GM18520 (cell line): ENCODE data around the gene BCL6.

Source experiments
- ATAC-seq: cut with Tn5 transposase; IDR thresholded peaks from one replicate; pipeline ENCODE4 v1.9.1; 2021; ENCODE audit not compliant: unreplicated experiment

BCL6 gene

DNA sequence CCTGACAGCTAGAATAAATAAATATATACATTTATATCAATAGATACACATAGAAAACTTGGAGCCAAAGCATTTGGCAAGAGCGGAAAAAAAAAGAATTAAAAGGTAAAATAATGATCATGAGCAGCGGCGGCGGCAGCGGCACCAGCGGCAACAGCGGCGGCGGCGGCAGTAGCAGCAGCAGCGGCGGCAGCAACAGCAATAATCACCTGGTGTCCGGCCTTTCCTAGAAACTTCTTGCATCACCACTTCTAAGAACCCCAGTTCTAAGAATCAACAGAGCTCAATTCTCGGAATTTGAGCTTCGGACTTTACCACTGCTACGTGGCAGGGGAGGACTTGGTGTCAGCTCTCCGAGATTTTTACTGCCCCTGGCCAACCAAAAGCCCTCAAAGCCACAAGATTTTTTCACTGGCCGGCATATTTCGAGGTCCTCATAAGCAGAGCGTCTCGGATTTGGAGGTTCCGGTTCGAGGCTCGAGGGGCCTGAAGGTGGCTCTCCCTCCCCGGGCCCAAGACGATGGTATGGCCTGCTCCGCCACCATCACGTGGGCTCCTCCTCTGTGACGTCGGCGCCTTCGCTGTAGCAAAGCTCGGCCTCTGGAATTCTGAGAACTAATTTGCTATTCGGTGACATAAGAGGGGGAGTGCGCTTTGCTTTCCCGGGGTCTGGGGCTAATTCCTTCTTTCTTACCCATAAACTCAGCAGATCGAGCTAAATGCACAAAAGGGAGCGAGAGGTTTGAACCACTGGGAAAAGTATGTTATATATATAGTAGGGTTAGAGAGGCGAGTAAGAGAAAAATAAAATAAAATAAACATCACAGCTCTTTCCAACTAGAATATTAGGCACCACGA lies at the start of gene BCL6:
BCL6 (minus strand) TSS at position 268 of the 858 bp plus-strand sequence. CDS start 11,775 bp downstream, outside the sequence.
- peak; percentile 48 for ATAC-seq

DNA sequence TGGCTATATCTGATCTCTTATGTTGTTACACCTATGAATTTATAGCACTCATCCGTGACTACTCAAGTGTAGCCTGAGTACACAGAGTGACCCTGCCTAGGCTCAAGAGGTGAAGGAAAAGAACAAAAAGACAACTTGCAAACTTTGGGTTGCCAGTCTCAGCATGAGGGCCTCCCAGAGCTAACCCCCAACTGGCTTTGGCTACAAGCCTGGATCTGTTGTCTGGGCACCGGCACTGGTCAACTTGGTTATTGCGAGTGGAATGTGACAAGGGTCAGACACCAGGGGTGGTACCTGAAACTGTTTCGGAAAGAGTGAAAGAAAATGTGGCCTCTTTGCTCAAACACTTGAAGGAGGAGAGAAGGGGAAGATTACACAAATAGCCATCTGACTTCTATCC lies 49.5 kb upstream of the BCL6 start:
- ATAC-seq: no peak

DNA sequence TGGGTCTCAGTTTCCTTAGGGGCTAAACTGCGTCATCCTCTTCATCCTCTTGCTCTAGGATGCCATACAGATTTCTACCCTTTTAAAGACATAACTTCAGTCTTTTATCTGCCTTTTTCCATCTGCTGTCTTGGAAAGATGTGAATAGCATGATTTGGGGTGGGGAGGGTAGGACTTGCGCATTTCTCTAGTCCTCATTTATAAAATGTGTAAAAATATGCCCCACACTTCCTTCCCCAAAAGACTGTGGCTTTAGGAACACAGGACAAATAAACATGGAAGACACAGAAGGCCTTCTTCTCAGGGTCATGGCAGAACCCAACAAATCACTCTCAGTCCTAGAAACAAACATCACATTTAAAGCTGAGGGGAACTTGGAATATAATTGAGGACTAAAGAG lies 48.4 kb upstream of the BCL6 start:
- ATAC-seq: no peak

DNA sequence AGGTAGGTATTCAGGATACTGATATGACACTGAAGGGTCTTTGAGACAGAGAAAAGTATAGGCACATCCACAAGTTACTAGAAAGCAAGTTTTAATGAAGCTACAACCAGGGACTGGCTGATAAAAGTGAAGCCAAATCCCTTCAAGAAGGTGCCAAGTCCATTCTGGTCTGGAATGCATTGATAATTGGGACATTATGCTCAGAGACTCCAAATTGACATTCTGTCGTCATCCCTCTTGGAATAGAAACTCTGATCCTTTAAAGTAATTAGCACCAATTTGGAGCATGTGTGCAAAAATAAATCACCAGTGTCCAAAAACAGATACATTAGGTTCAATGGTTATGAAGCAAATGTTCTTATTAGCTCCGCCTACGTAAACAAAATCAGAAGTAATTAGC lies 47.3 kb upstream of the BCL6 start:
- no peak for ATAC-seq

DNA sequence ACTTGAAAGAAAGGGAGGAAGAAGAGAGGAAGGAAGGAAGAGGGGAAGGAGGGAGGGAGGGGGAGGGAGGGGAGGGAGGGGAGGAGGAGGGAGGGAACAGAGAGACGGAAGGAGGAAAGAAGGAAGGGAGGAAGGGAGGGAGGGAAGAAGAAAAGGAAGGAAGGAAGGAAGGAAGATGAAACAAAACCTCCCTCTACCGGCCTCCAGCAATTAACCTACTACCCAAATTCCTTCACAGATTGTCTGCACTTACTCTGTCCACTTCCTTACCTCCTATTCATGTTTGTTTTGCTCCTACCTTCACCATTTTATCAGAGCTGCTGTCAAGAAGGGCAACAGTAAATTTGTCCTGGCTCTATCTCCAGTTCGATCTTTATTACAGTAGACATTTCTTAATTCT lies 44.6 kb upstream of the BCL6 start:
- ATAC-seq: no peak

DNA sequence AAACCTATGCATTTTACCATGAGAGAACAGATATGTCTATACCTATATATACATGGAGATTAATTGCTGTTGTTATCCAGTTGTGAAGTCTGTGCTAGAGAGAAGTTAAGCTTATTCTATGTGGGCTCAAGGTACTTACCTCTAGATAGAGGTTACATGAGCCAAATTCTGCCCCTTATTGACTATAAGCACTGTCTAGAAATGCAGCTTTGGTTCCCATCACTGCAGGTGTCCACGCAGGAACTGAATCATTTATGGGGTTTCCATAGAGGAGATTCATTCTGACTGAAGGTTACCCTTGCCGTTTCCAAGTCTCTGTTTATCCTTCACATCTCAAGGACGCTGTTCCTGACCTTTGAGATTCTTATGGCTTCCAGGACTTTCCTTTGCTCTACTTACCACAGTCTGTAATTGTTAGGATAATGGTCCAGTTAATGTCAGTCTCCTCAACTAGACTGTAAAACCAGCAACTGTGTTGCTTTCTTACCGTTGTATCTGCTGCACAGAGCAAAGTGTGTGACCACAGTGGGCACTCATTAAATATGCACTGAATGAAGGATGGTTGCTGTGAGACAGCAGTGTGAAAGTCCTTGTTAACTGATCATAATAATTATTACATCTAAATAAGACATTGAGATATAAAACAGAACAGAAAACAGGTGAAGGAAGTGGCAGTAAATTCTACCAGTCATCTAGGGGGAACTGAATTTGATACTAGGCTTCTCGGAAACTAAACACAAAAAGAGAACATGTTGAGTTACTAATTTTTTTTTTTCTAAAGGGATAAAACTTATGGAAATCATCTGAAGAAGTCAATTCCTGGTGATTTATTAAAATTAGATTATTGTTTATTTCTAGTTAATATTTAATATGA lies 44.0 kb upstream of the BCL6 start:
- ATAC-seq: no peak

DNA sequence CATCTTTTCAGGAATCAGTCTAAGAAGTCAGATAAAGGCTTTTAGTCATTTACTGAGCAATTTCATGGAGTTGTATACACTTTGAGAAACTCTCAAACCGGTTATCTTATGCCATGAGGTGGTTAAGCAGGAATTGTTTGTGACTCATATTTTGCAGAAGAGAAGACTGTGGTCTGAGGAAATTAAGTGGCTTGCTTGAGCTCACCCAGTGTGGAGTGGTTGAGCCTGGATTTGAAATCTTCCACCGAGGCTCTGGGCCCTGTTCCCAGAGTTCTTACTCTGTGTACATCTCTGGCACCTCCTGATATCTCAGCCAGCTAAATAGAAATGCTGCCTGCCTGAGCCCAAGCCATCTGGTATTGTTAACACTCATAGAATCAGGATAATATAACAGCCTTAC lies 37.8 kb upstream of the BCL6 start:
- ATAC-seq: no peak

DNA sequence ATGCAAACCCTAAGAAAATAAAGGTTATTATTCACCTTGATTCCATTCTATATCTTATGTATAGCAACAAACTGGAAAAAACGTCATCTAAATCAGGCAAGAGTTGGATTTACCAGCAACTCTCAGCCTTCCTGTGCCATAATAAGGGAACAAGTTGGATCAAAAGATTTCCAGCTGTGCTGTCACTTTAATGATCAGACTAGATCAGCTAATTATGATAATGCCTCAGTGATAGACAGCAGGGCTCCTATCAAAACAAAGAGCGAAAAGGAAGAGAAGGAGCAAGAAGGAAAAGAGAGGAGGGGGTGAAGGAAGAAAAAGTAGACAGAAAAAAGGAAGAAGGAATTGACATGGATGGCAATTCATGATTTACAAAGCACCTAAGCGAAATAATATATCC lies 36.7 kb upstream of the BCL6 start:
- no peak for ATAC-seq

DNA sequence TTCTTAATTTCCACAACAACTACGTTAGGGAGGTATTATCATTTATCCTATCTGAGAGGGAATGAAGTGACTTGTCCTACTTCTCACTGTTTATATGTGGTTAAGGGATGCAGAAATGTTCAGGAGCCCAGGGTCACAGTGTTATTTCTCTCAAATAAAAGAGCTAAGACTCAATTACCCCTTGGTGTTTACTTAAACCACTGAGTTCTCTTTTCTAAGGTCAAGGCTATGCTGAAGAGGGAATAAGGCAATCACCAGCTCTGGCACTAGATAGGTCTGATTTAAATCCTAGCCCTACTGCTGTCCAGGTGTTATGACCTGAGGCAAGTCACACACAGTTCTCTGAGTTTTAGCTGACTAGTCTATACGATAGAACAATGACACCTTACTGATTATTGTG lies 35.7 kb upstream of the BCL6 start:
- no peak for ATAC-seq

DNA sequence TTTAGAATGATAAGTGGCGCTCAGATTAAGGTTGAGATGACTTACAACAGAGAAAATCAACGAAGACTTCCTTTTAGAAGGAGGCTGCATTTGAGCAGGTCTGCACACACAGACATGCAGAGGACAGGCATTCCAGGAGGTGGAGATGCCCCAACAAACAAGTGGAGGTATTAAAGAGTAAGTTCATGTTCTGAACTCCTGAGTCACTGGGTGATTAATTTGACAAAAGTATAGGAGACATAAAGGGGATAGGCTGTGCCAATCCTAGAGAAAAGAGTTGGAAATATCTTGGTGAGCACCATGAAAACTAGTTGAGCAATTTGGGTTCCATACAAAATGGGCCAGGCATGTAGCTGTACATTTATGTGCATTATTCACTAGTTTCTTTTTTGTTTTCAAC lies 33.5 kb upstream of the BCL6 start:
- no peak for ATAC-seq

DNA sequence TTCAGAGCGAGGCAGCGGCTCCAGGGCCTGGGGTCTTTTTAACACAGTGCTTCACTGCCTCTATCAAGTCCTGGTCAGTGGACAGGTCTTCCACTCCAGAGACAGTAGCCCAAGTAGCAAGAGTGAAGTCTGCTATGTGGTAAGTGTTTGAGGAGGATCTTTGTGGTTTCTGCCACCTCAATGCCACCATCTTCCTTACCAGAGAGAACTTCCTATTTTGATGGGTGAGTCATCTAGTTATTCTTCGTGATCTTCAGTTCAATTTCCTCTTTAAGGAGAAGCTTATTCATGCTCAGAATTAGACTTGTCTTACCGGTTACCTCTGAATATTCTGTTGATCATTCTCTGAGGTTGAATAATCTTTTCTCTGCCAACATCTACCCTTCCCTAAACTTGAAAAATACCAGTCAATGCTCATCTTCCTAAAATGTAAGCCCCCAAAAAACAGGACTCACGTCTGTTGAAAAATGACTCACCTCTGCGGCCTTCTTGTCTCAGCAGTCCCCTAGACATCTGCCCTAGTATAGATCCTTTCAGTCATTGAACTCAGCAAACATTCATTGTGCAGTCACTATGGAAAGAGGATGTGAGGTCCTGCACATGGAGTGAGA lies 32.2 kb upstream of the BCL6 start:
- peak; percentile 39 for ATAC-seq

DNA sequence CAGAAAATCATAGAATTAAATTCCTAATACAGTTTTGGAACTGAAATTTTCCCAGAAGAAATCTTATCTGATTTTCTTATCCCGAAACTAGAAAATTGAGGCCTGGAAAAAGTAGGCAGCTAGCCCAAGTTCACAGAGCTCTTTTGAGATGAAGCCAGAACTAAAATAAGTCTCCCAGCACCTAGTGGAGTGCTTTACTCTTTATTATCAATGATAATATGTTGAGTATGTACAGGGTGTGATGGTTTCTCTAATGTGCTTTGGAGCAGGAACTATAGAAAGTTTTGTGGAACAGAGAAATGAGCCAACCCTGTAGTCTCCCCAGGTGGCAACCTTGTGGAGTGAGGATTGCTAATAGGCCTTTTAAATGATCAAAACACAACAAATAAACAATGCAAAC lies 30.3 kb upstream of the BCL6 start:
- no peak for ATAC-seq

DNA sequence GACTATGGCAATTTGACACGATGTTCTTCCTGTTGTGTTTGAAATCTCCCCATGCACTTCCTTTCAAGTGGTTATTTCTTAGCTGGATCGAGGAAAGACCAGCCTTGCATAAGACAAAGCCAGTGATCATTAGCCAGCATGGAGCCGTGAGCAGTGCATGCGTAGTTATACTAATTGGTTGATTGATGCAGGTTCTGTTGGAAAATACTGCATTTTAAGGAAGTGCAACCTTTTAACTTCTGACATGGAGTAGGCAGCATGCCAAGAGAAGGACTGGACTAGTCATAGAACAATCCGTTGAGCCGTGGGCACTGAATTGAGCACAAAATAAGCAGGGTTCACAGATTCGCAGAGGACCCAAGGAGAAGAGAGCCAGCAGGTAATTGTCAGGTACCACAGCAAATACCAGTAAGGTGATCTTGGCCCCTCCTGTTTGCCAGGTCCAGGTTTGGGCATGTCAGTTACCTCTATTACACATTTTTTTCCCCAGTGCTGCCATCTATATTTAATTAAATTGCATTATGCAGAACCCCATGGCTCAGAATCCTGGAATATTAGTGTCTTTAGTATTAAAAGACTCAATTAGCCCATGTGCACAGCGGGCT lies 29.0 kb upstream of the BCL6 start:
- no peak for ATAC-seq

DNA sequence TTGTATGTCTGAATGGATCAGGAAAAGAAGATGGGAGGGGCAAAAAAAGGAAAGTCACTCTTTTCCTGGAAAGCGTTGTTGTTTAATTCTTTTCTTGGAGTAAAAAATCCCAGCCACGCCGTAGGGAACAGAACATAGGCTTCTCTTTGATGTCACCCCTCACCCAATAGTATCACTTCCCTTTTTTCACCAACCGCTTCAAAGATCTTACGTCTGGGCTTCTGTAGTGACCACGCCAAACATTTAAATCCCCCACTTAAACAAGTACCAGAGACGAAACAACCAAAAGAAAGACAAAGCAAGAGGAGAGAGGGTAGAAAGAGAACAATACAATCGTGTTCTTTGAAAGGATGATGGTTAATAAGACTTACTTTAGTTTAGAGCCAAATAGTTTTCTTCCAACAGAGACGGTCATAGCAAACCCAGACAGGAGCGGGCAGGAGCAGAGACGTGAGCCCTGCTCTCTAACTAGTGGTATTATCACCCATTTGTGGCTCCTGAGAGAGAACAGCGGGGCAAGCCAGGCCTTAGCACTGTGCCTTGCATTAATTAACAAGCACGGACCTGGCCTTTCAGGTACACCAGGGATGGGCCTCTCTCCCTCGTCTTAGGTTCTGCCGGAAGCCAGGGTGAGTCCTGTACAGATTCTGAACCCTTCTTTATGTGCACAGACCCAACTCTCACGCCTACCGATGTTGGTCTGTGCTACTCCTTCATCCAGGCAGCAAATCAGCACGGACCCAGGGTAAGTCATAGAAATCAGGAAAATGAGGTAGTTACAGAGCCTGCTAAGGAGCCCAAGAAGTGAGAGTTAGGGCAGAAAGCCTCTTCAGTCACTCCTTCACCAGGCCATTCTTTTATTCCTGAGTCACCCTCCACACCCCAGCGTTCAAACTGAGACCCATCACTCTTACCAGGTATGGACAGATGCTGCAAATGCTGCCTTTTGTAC lies 28.2 kb upstream of the BCL6 start:
- ATAC-seq: no peak

DNA sequence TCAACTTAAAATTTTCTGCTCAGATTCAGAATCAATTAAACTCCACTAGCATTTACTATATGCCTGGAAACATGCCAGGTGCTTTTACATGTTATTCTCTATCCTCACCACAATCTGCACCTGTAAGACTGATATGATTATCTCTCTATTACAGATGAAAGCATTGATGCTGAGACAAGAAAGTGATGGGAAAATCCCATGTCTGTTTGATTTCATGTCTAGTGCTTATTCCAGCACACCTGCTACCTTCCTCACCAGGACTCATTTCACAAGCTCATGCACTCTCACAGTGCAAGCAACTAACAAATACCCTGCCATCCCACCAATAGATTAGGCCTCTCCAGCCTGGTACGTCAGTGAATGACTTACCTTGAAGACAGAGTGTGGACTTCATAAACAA lies 25.0 kb upstream of the BCL6 start:
- peak; percentile 64 for ATAC-seq

DNA sequence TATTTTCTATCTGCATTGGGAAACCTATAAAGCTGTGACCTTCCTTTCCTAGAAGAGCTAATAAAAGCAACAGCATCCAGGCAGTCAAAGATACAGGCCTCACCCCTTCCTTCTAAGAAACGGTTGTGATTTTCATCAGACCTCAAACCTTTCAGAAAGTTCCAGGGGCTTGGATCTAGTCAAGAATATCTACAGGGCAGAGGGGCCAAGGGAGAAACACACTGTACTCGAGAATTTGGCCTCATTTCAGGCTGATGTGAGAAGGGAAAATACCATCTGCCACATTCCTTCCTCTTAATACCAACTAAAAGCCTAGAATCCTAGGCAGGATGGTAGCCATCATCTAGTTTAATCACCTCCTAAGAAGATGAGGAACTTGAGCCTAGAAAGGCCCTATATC lies 24.5 kb upstream of the BCL6 start:
- ATAC-seq: no peak

DNA sequence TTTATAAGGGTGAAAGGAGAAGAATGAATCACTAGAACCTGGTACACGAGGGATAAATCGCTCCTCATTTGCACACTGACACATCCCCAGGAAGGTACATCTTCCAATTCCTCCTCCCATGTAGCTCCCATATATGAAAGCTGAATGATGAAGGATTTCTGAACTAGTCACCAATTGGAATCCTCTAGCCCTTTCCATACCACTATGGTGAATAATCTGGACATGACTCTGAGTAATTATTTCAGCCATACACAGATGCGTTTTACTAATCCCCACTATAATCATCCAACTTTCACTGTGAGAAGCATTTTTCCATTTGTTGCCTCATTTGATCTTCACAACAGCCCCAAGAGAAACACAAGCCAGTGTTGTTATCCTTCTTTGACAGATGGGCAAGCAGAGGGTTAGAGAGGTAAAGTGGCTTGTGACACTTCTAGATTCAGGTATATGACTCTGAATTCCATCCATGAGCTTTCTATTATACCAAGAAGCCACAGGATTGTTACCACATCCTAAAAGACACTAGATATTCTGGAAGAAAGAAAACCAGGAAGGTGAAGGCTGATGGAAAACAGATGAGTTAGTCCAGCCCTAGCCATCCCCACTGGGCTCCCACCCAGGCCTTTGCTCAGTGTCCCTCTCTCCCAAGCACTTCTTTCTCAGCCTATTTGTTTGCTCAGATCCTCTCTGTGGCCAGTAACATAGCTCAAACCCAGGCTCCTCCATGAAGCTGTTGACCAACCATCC lies 22.2 kb upstream of the BCL6 start:
- ATAC-seq: no peak

DNA sequence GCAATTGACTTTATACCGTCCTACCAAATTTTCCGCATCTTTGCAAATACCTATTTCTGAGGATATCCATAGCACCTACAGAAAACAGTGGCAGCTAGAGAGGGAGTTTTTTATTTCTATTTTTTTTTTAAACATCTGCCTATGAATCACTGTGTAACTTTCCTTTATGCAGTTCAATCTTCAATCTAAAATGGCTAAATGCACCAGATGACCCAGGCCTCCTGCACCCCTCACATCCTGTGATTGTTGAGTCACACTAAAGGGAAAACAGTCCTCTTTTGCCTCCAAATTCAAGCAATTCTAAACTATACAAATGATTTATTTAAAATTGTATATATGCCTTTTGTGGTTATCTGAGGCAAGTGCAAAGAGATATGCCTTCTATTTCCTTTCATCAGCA lies 20.1 kb upstream of the BCL6 start:
- ATAC-seq: no peak

DNA sequence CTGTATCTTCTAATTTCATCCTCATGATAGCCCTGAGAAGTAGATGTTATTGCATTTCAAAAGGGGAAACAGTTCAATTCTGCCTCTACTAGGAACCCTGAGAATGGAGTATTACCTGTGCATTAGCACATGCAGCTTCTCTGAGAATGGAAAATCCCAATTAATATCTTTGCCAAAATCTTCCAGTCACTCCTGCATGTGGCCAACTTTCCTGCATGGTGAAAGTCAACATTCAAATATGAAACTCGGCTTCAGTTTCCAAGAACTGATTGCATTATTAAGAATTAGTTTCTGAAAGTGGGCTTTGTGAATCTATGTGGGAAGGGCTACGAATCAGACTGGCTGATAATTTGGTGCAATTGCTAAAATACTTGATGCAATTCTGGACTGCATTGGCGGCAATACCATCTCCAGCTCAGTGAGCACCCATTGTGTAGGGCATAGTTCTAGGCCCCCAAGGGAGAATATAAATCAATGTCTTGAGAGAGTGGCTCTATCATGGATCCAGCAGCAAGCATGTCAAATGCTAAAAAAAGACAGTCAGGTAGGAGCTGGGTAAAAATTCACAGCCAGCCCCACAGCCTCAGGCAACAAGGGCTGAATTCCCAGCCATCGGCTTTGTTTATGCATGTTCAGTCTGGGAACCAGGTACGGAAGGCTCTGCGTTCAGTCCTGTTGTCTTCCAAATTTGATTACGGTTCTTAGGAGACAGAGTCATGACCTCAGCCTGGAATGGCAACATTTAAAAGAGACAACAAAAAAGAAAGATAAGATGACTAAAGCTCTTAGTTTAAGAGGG lies 18.8 kb upstream of the BCL6 start:
- no peak for ATAC-seq
